Smooth muscle cell of bladder (primary cell): ENCODE results near the gene STAC2. TPM values are rescaled to one million over a fixed set of nuclear protein-coding genes. Genes with fewer than 3 reads are reported as not detected.

Experiments
- total RNA-seq: library from RNA; depleted of rRNA; stranded (reverse); fragments of >200 nt; gene quantifications from 2 replicates; pipeline ENCODE4 v1.2.3, GENCODE V29; 2014

Gene STAC2, protein sequence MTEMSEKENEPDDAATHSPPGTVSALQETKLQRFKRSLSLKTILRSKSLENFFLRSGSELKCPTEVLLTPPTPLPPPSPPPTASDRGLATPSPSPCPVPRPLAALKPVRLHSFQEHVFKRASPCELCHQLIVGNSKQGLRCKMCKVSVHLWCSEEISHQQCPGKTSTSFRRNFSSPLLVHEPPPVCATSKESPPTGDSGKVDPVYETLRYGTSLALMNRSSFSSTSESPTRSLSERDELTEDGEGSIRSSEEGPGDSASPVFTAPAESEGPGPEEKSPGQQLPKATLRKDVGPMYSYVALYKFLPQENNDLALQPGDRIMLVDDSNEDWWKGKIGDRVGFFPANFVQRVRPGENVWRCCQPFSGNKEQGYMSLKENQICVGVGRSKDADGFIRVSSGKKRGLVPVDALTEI
- not detected in 2 replicates for total RNA-seq

DNA sequence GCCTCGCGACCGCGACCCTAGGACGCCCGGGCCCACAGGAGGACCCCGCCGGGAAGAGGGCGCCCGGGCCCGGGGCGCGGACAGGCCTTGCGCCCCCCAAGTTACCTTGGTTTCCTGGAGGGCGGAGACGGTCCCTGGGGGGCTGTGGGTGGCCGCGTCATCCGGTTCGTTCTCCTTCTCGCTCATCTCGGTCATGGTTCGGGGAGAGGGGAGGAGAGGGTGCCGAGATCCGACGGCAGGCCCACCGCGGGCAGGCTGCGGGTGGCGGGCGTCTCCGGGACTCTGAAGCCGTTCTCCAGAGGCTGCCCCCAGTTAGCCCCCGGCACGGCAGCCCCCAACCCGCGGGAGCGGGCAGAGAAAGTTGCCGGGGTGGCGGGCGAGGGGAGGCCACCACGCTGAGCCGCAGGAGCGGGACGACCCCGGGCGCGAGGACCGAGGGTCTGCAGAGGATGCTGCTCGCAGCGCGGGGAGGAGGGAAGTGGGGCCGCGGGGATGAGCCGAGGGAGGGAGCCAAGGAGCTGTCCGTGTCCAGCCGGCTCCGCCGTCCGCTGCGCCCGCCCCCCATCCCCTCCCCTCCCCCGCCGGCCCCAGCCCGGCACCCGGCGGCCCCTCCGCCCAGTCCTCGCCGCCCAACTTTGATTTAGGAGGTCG is at the start of gene STAC2:
STAC2 (minus strand) TSS at position 638 of the 651 bp plus-strand sequence; CDS start at position 195, 443 bp downstream.

GRCh38 chr17:39200070-39200879 is 25.5 kb downstream of the STAC2 start, which contains the start of gene RPL19:
RPL19 (plus strand) TSS chr17:39200283; CDS start chr17:39200345, 62 bp downstream.

DNA sequence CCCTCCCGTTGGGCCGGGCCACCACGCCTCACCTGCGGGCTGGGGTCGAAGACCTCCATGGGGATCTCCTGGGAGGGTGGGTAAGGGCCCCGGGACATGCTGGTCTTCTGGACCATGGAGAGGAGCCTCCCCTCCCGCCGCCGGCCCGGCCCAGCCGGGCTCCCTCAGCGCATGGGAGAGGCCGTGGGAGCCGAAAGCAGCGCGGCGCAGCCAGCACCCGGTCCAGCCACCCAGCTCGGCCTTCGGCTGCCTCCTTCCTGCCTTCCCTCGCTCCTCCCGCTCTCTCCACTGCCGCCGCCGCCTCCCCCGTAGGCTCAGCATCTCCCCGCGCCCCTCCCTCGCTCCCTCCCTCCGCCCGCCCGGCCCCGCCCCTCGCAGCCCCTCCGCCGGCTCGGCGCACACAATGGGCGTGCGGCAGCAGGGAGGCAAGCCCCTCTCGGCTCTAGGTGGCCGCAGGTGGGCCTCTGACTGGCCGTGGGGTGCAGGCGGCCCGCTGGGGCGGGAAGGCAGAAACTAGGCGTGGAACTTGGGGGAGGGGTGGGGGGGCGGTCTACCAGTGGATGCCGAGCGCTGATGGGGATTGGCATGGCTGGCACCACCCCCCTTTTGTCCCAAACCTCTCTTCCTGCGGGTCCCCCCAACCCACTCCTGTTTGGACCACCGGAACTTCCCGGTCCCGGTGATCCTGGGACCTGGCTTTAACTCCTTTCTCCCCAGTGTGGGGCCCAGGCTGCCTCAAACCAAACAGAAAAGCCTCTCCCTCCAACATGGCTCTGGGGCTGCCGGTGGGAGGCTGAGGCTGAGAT is 28.2 kb downstream of the STAC2 start, which contains the start of gene CACNB1:
CACNB1 (minus strand) TSS at position 290 of the 806 bp plus-strand sequence; CDS start at position 116, 174 bp downstream.

DNA sequence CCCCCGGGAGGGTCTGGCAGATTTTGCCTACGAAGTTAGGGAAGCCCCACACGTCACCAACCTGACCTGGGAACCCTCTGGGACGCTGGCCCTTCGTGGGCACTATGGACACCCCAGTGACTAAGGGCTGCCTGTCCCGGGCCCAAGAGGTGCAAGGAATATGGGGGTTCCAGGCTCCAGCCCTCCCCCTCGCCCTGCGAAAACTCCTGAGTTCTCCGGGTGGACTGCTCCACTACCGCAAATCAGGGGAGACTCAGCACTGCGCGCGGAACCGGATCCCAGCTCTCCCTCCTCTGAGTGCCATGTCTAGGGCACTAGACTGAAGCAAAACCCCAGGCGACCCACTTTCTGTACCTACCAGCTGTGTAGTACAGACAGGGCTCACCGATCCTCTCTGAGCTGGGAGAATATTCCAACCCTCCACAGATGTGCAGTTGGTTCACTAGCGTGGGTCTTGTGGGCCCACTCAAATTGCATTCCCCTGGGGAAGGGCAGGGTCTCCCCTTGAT is 59.9 kb downstream of the STAC2 start, which contains the start of gene ARL5C:
ARL5C (minus strand) TSS at position 321 of the 509 bp plus-strand sequence. CDS start 401 bp downstream, outside the sequence.

Other genes with a start within 250 kb of the STAC2 start
- 0.28 and 0.83 TPM in 2 replicates for gene PLXDC1, start 74.3 kb downstream of the STAC2 start, total RNA-seq
- gene ARL5C, start 59.8 kb downstream of the STAC2 start, total RNA-seq, result not detected in 2 replicates
- 3.6 and 5.3 TPM in 2 replicates for gene CACNB1, start 28.3 kb downstream of the STAC2 start, total RNA-seq
- 2,335 and 2,658 TPM in 2 replicates for gene RPL19, start 25.7 kb downstream of the STAC2 start, total RNA-seq
- gene FBXL20, start 175.7 kb upstream of the STAC2 start, total RNA-seq, result 10.7 and 12.6 TPM in 2 replicates
- gene MED1, start 225.3 kb upstream of the STAC2 start, total RNA-seq, result 14.6 and 15.0 TPM in 2 replicates
- gene CDK12, start 235.5 kb upstream of the STAC2 start, total RNA-seq, result 16.8 and 18.9 TPM in 2 replicates